Endothelial cell of umbilical vein (primary cell): ENCODE results near the gene NRG3.

Experiments
- EZH2 ChIP-seq: IDR thresholded peaks from 2 replicates; pipeline ENCODE4 v1.6.1; 2012; ENCODE audit warnings: borderline replicate concordance, low read depth, mild to moderate bottlenecking, moderate library complexity, low read length, inconsistent platforms; ENCODE audit not compliant: severe bottlenecking
- FOS ChIP-seq: IDR thresholded peaks from 2 replicates; pipeline ENCODE4 v1.6.1; 2011; ENCODE audit warnings: mild to moderate bottlenecking, low read length, moderate library complexity, borderline replicate concordance; ENCODE audit not compliant: insufficient read depth
- GATA2 ChIP-seq: IDR thresholded peaks from 2 replicates; pipeline ENCODE4 v1.7.0; 2011; ENCODE audit warnings: low read depth, mild to moderate bottlenecking, moderate library complexity, mixed read lengths, low read length; ENCODE audit not compliant: insufficient read length, insufficient read depth
- MYC ChIP-seq: IDR thresholded peaks from one replicate; pipeline ENCODE4 v1.6.1; 2011; ENCODE audit warnings: mild to moderate bottlenecking, low read depth, low read length
- POLR2A ChIP-seq: IDR thresholded peaks from 2 replicates; pipeline ENCODE4 v1.6.1; 2012; ENCODE audit warnings: low read depth, mild to moderate bottlenecking, control low read depth, low read length
- POLR2AphosphoS5 ChIP-seq: IDR thresholded peaks from 2 replicates; pipeline ENCODE4 v1.6.1; 2012; ENCODE audit warnings: low read depth, mild to moderate bottlenecking, control low read depth, low read length, moderate library complexity; ENCODE audit not compliant: insufficient read depth
- TF ChIP-seq, protein P1 (sequence below): IDR thresholded peaks from 2 replicates; pipeline ENCODE4 v1.6.1; 2011; ENCODE audit not compliant: insufficient read depth, insufficient read length
- TF ChIP-seq, protein P2 (sequence below), 2 donors: IDR thresholded peaks; 1 replicate in 1 of 2; 2 replicates in 1 of 2; pipeline ENCODE4 v1.5.1; 2011; ENCODE audit warnings: low read length in 2 of 2, mild to moderate bottlenecking in 2 of 2, moderate library complexity in 2 of 2, control low read depth in 1 of 2, inconsistent platforms in 1 of 2, low read depth in 1 of 2; ENCODE audit not compliant: insufficient read depth in 1 of 2; ENCODE audit errors: extremely low read depth in 1 of 2

DNA sequence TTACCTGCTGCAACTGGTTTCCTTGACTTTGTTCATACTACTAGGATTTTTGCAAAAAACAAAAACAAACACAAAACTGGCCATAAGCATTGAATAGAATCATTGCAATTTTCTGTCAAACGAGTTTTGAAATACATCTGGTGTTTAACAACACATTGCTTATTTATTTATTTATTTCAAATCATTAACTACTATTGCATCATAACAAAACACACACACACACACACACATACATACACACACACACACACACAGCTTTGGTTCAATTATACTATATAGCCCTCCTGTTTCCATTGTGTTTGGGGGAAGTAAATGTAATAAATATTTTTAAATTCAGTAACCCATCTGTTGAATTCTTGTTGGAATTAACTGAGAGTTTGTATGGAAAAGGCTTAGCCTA lies 43.8 kb downstream of the NRG3 start:
- TF ChIP-seq, protein P1, sequence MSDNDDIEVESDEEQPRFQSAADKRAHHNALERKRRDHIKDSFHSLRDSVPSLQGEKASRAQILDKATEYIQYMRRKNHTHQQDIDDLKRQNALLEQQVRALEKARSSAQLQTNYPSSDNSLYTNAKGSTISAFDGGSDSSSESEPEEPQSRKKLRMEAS: no peak
- TF ChIP-seq, protein P2, sequence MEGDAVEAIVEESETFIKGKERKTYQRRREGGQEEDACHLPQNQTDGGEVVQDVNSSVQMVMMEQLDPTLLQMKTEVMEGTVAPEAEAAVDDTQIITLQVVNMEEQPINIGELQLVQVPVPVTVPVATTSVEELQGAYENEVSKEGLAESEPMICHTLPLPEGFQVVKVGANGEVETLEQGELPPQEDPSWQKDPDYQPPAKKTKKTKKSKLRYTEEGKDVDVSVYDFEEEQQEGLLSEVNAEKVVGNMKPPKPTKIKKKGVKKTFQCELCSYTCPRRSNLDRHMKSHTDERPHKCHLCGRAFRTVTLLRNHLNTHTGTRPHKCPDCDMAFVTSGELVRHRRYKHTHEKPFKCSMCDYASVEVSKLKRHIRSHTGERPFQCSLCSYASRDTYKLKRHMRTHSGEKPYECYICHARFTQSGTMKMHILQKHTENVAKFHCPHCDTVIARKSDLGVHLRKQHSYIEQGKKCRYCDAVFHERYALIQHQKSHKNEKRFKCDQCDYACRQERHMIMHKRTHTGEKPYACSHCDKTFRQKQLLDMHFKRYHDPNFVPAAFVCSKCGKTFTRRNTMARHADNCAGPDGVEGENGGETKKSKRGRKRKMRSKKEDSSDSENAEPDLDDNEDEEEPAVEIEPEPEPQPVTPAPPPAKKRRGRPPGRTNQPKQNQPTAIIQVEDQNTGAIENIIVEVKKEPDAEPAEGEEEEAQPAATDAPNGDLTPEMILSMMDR (IDR thresholded peaks at IDR 0.05; ENCODE audit: extremely low read depth in 1 of 2, insufficient read depth in 1 of 2, low read depth in 1 of 2, low read length in 2 of 2): no peak
- TF ChIP-seq POLR2AphosphoS5: no peak
- TF ChIP-seq POLR2A: no peak
- no peak for TF ChIP-seq EZH2
- TF ChIP-seq GATA2: no peak
- no peak for TF ChIP-seq MYC
- TF ChIP-seq FOS: no peak
